IMR-90 (cell line): ENCODE data around the gene GBX2. TPM values are rescaled to one million over a fixed set of nuclear protein-coding genes. Genes with fewer than 3 reads are reported as not detected.

Experiments used
- ATAC-seq: fragments of 200-7000 bp; cut with Tn5 transposase; 2 replicates; pipeline ENCODE4 v1.9.1; 2020; ENCODE audit warnings: low read depth, mild to moderate bottlenecking, moderate library complexity
- BruUV-seq: library from RNA; stranded (reverse); fragments of 400-500 nt; replicated peaks from 2 replicates; lab custom pipeline; 2021; lab: Mats Ljungman, UMichigan
- CTCF ChIA-PET: fragments of 300-600 bp; formaldehyde crosslinking; extraction: SDS; loops from one replicate; lab custom pipeline; 2021; ENCODE audit warnings: antibody characterized with exemption; lab: Yijun Ruan, JAX
- POLR2A ChIA-PET: fragments of 300-600 bp; sonication (Branson Sonifier 250); formaldehyde crosslinking; loops from one replicate; lab custom pipeline; 2022; ENCODE audit warnings: antibody characterized with exemption; ENCODE audit not compliant: unreplicated experiment; lab: Charles Lee
- DNase-seq: peaks from one replicate; pipeline ENCODE4 v3.0.0; 2013
- H2AFZ ChIP-seq: replicated peaks from 2 replicates; pipeline ENCODE3; 2013; ENCODE audit warnings: low read length, mild to moderate bottlenecking; ENCODE audit not compliant: poor library complexity
- H2AK5ac ChIP-seq: 2 replicates; pipeline ENCODE4 v1.6.1; 2013; ENCODE audit warnings: low read depth, low read length, inconsistent platforms
- H2AK9ac ChIP-seq: replicated peaks from 2 replicates; pipeline ENCODE3; 2013; ENCODE audit warnings: mild to moderate bottlenecking, low read depth, low read length, moderate library complexity; ENCODE audit not compliant: poor library complexity
- H2BK120ac ChIP-seq: 2 replicates; pipeline ENCODE4 v1.6.1; 2013; ENCODE audit warnings: low read depth, low read length, inconsistent platforms
- H2BK15ac ChIP-seq: 3 replicates; pipeline ENCODE4 v1.6.1; 2013; ENCODE audit warnings: low read depth, low read length, inconsistent platforms
- H2BK20ac ChIP-seq: 2 replicates; pipeline ENCODE4 v1.6.1; 2013; ENCODE audit warnings: low read depth, mild to moderate bottlenecking, inconsistent platforms, low read length, moderate library complexity
- H2BK5ac ChIP-seq: 2 replicates; pipeline ENCODE4 v1.6.1; 2013; ENCODE audit warnings: mild to moderate bottlenecking, low read depth, low read length, inconsistent platforms; ENCODE audit not compliant: poor library complexity, severe bottlenecking
- H3K14ac ChIP-seq: replicated peaks from 2 replicates; pipeline ENCODE4 v1.6.1; 2013; ENCODE audit warnings: low read depth, low read length, inconsistent platforms
- H3K18ac ChIP-seq: 2 replicates; pipeline ENCODE4 v1.6.1; 2013; ENCODE audit warnings: low read depth, low read length, control low read depth
- H3K23ac ChIP-seq: 2 replicates; pipeline ENCODE4 v1.6.1; 2013; ENCODE audit warnings: low read depth, low read length, inconsistent platforms
- H3K27ac ChIP-seq: 2 replicates; pipeline ENCODE4 v1.5.1; 2013; ENCODE audit warnings: mild to moderate bottlenecking, control low read depth, low read length; ENCODE audit not compliant: insufficient read depth
- H3K27me3 ChIP-seq: 2 replicates; pipeline ENCODE4 v1.6.1; 2013; ENCODE audit warnings: low read length; ENCODE audit not compliant: control insufficient read depth, insufficient read depth
- H3K36me3 ChIP-seq: 2 replicates; pipeline ENCODE4 v1.6.1; 2013; ENCODE audit warnings: low read length, mixed read lengths; ENCODE audit not compliant: control insufficient read depth, insufficient read depth
- H3K4ac ChIP-seq: 2 replicates; pipeline ENCODE4 v1.6.1; 2013; ENCODE audit warnings: low read depth, low read length, inconsistent platforms
- H3K4me1 ChIP-seq: 2 replicates; pipeline ENCODE4 v1.6.1; 2013; ENCODE audit warnings: low read length, mixed read lengths; ENCODE audit not compliant: control insufficient read depth, insufficient read depth
- H3K4me2 ChIP-seq: 2 replicates; pipeline ENCODE4 v1.6.1; 2013; ENCODE audit warnings: low read depth, mild to moderate bottlenecking, control low read depth, low read length, moderate library complexity
- H3K4me3 ChIP-seq: 2 replicates; pipeline ENCODE4 v1.5.1; 2013; ENCODE audit warnings: low read depth, mild to moderate bottlenecking, control low read depth, low read length, moderate library complexity; ENCODE audit not compliant: insufficient read depth
- H3K56ac ChIP-seq: 2 replicates; pipeline ENCODE4 v1.6.1; 2013; ENCODE audit warnings: low read length, inconsistent platforms; ENCODE audit not compliant: insufficient read depth; ENCODE audit errors: extremely low read depth
- H3K79me1 ChIP-seq, 2 experiments: 2 replicates each; pipeline ENCODE4 v1.6.1; 2013; ENCODE audit warnings: low read length in 2 of 2, inconsistent platforms in 1 of 2, low read depth in 1 of 2
- H3K9ac ChIP-seq: 2 replicates; pipeline ENCODE4 v1.6.1; 2013; ENCODE audit warnings: low read depth, low read length, control low read depth
- H3K9me1 ChIP-seq: 2 replicates; pipeline ENCODE4 v1.6.1; 2013; ENCODE audit warnings: low read length, inconsistent platforms; ENCODE audit not compliant: insufficient read depth
- H3K9me3 ChIP-seq: 2 replicates; pipeline ENCODE4 v1.6.1; 2013; ENCODE audit warnings: low read length; ENCODE audit not compliant: control insufficient read depth, insufficient read depth
- H4K20me1 ChIP-seq: 2 replicates; pipeline ENCODE4 v1.6.1; 2013; ENCODE audit warnings: low read length, inconsistent platforms; ENCODE audit not compliant: insufficient read depth
- H4K5ac ChIP-seq: 2 replicates; pipeline ENCODE4 v1.6.1; 2013; ENCODE audit warnings: mild to moderate bottlenecking, low read depth, low read length, control low read depth
- H4K8ac ChIP-seq, 2 experiments: 2 replicates each; pipeline ENCODE4 v1.6.1; 2013; ENCODE audit warnings: low read depth in 2 of 2, low read length in 2 of 2, control low read depth in 1 of 2, inconsistent platforms in 1 of 2
- H4K91ac ChIP-seq: 2 replicates; pipeline ENCODE4 v1.6.1; 2013; ENCODE audit warnings: low read depth, low read length, inconsistent platforms; ENCODE audit not compliant: insufficient read depth
- BHLHE40 ChIP-seq: fragments of 150-350 bp; IDR thresholded peaks from 2 replicates; pipeline ENCODE4 v1.6.1; 2016; ENCODE audit warnings: mild to moderate bottlenecking, low read depth, low read length
- CEBPB ChIP-seq: IDR thresholded peaks from 2 replicates; pipeline ENCODE4 v1.6.1; 2012; ENCODE audit warnings: low read depth, low read length, improper control_type of control experiment
- CHD1 ChIP-seq: IDR thresholded peaks from 2 replicates; pipeline ENCODE4 v1.6.1; 2012; ENCODE audit warnings: low read depth, low read length, improper control_type of control experiment
- FOS ChIP-seq: fragments of 150-350 bp; IDR thresholded peaks from 2 replicates; pipeline ENCODE4 v1.6.1; 2016; ENCODE audit warnings: low read depth, low read length
- MAFK ChIP-seq: IDR thresholded peaks from 2 replicates; pipeline ENCODE4 v1.6.1; 2012; ENCODE audit warnings: low read depth, low read length, improper control_type of control experiment
- MAZ ChIP-seq: IDR thresholded peaks from 2 replicates; pipeline ENCODE4 v1.6.1; 2012; ENCODE audit warnings: low read depth, mild to moderate bottlenecking, low read length, improper control_type of control experiment, moderate library complexity, borderline replicate concordance
- MXI1 ChIP-seq: IDR thresholded peaks from 2 replicates; pipeline ENCODE4 v1.6.1; 2012; ENCODE audit warnings: low read depth, mild to moderate bottlenecking, low read length, moderate library complexity, borderline replicate concordance
- NFE2L2 ChIP-seq: fragments of 150-350 bp; IDR thresholded peaks from 2 replicates; pipeline ENCODE4 v1.6.1; 2016; ENCODE audit warnings: low read depth, mild to moderate bottlenecking, low read length
- POLR2A ChIP-seq: IDR thresholded peaks from 2 replicates; pipeline ENCODE4 v1.6.1; 2012; ENCODE audit warnings: mild to moderate bottlenecking, low read depth, low read length
- RAD21 ChIP-seq: IDR thresholded peaks from 2 replicates; pipeline ENCODE4 v1.6.1; 2012; ENCODE audit warnings: low read length, improper control_type of control experiment
- RCOR1 ChIP-seq: IDR thresholded peaks from 2 replicates; pipeline ENCODE4 v1.6.1; 2012; ENCODE audit warnings: mild to moderate bottlenecking, low read length, improper control_type of control experiment; ENCODE audit not compliant: insufficient replicate concordance
- RFX5 ChIP-seq: IDR thresholded peaks from 2 replicates; pipeline ENCODE4 v1.8.0; 2012; ENCODE audit warnings: low read depth, mild to moderate bottlenecking, low read length, moderate library complexity
- SMC3 ChIP-seq: fragments of 150-350 bp; IDR thresholded peaks from 2 replicates; pipeline ENCODE4 v1.6.1; 2016; ENCODE audit warnings: low read depth, mild to moderate bottlenecking, antibody characterized with exemption, low read length, moderate library complexity
- WGBS, 2 experiments: methylation state at CpG; one replicate each; pipeline versions ENCODE4 v1.1.5 to v1.1.7; 2013; ENCODE audit warnings: missing lambda C conversion rate in 2 of 2; ENCODE audit not compliant: insufficient read length in 1 of 2; ENCODE audit errors: extremely low coverage in 2 of 2; 5-methylcytosine and 5-hydroxymethylcytosine counted together
- dilution Hi-C: fragments of 300-500 bp; cut with HindIII; formaldehyde crosslinking; loops from one replicate; pipeline ENCODE4 v1.14.3; 2018; ENCODE audit warnings: low sequenced_read_pairs; ENCODE audit not compliant: unreplicated experiment
- in situ Hi-C: fragments of 300-500 bp; cut with MboI; formaldehyde crosslinking; loops from 3 replicates; pipeline ENCODE4 v1.14.3; 2019; ENCODE audit warnings: low sequenced_read_pairs, inconsistent platforms, mixed read lengths
- intact Hi-C: fragments of 100-400 bp; cut with micrococcal nuclease; formaldehyde crosslinking; loops from 2 replicates; pipeline ENCODE4 v1.10.0; 2022
- polyA plus RNA-seq, 3 experiments: library from polyadenylated mRNA; depleted of rRNA; stranded (reverse); fragments of >200 nt; gene quantifications; 2 replicates each; pipeline ENCODE4 v1.2.3, GENCODE V29; 2012; ENCODE audit warnings: low replicate concordance in 1 of 3
- total RNA-seq: library from RNA; depleted of rRNA; stranded (reverse); fragments of >200 nt; gene quantifications from 2 replicates; pipeline ENCODE4 v1.2.3, GENCODE V29; 2012
- TF ChIP-seq, protein P1 (sequence below): fragments of 150-350 bp; IDR thresholded peaks from 2 replicates; pipeline ENCODE4 v1.6.1; 2017; ENCODE audit warnings: mild to moderate bottlenecking, antibody characterized with exemption, low read length, low read depth
- TF ChIP-seq, protein P2 (sequence below): conservative IDR thresholded peaks from 2 replicates; pipeline ENCODE4 v1.5.1; 2012; ENCODE audit warnings: mild to moderate bottlenecking, low read depth, low read length, improper control_type of control experiment
- TF ChIP-seq, protein P3 (sequence below): fragments of 150-350 bp; IDR thresholded peaks from 2 replicates; pipeline ENCODE4 v1.6.1; 2016; ENCODE audit warnings: low read depth, mild to moderate bottlenecking, low read length, moderate library complexity, borderline replicate concordance

Gene GBX2
- total and polyA plus RNA-seq, 2 of the 4 experiments (the other 2 are of a cell fraction) = 0.10 TPM; not detected in 1

DNA sequence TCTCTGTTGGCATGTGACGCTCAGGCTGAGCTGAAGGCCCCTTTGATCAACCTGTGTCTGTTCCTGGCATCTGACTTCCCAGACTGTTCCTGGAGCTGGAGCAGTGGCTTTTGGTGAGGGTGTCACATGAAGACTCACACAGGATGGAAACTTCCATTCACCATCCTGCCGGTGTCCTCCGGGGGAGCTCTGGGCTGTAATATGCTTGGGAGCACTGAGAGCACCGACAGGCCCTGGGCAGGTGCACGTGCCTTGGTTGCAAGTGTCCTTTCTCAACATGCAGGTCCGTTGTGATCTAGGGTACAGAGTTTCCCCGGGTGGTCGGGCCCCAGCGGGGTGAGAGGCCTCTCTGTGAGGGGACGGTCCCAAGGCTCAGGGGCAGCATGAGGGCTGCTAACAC, 24.8 kb upstream of the GBX2 start:
- Histone ChIP-seq H4K20me1 (no peaks in the 10 kb centered on the region), H3K23ac (no peak overlapping the region), H3K56ac (no peak overlapping the region), H3K27me3 (peaks cover 16% of the 10 kb centered on the region), H3K9me1 (no peaks in the 10 kb centered on the region), H2BK5ac (no peak overlapping the region), H2AK5ac (no peak overlapping the region), H2BK120ac (no peak overlapping the region), H3K4me2 (no peak overlapping the region), H4K5ac (no peak overlapping the region), H3K4me3 (no peak overlapping the region), H3K4ac (no peak overlapping the region), H3K14ac (no peak overlapping the region), H3K27ac (no peak overlapping the region), H2AFZ (no peak overlapping the region), H3K9me3 (no peaks in the 10 kb centered on the region), H3K79me1 (no peaks in the 10 kb centered on the region), H4K8ac (no peak overlapping the region), H2AK9ac (no peak overlapping the region), H3K4me1 (no peaks in the 10 kb centered on the region), H3K36me3 (no peaks in the 10 kb centered on the region), H3K18ac (no peak overlapping the region), H4K91ac (no peak overlapping the region), H2BK20ac (no peak overlapping the region), H2BK15ac (no peak overlapping the region), H3K9ac (no peak overlapping the region)
- WGBS, 2 experiments = no CpG with 5 or more reads among the region's 10 CpGs
- DNase-seq (no peak), ATAC-seq (no peak)
- dilution Hi-C loops (loop anchor here (25.0 kb wide), 1 partner anchor 406 kb away; no protein-coding TSS in a partner anchor), in situ Hi-C loops (no loop called here), intact Hi-C loops (no loop called here)
- ChIA-PET POLR2A (no interaction called here), CTCF (no interaction called here)
- no TSS peak for BruUV-seq
- no peak for TF ChIP-seq CEBPB
- no peak for TF ChIP-seq BHLHE40
- TF ChIP-seq, protein P1, sequence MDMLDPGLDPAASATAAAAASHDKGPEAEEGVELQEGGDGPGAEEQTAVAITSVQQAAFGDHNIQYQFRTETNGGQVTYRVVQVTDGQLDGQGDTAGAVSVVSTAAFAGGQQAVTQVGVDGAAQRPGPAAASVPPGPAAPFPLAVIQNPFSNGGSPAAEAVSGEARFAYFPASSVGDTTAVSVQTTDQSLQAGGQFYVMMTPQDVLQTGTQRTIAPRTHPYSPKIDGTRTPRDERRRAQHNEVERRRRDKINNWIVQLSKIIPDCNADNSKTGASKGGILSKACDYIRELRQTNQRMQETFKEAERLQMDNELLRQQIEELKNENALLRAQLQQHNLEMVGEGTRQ = no peak
- no peak for TF ChIP-seq SMC3
- TF ChIP-seq RCOR1 = no peak
- TF ChIP-seq POLR2A = no peak
- TF ChIP-seq, protein P2, sequence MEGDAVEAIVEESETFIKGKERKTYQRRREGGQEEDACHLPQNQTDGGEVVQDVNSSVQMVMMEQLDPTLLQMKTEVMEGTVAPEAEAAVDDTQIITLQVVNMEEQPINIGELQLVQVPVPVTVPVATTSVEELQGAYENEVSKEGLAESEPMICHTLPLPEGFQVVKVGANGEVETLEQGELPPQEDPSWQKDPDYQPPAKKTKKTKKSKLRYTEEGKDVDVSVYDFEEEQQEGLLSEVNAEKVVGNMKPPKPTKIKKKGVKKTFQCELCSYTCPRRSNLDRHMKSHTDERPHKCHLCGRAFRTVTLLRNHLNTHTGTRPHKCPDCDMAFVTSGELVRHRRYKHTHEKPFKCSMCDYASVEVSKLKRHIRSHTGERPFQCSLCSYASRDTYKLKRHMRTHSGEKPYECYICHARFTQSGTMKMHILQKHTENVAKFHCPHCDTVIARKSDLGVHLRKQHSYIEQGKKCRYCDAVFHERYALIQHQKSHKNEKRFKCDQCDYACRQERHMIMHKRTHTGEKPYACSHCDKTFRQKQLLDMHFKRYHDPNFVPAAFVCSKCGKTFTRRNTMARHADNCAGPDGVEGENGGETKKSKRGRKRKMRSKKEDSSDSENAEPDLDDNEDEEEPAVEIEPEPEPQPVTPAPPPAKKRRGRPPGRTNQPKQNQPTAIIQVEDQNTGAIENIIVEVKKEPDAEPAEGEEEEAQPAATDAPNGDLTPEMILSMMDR = no peak
- no peak for TF ChIP-seq MAZ
- TF ChIP-seq, protein P3, sequence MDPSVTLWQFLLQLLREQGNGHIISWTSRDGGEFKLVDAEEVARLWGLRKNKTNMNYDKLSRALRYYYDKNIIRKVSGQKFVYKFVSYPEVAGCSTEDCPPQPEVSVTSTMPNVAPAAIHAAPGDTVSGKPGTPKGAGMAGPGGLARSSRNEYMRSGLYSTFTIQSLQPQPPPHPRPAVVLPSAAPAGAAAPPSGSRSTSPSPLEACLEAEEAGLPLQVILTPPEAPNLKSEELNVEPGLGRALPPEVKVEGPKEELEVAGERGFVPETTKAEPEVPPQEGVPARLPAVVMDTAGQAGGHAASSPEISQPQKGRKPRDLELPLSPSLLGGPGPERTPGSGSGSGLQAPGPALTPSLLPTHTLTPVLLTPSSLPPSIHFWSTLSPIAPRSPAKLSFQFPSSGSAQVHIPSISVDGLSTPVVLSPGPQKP = no peak
- no peak for TF ChIP-seq FOS
- no peak for TF ChIP-seq NFE2L2
- no peak for TF ChIP-seq RFX5
- TF ChIP-seq MXI1 = no peak
- no peak for TF ChIP-seq RAD21
- TF ChIP-seq CHD1 = no peak
- TF ChIP-seq MAFK = no peak
